HL-60/S4 treated with phorbol 12-myristate 13-acetate at 8.2 ng/mL for 4 days and 3 days (cell line): Measurements from ENCODE around the gene MISP.
"Not testable (repeated sequence)": the region's sequence is repeated elsewhere in the genome, so short reads cannot be mapped to it uniquely, and the experiment has no call there.

Source experiments
- in situ Hi-C: fragments of 300-500 bp; cut with MboI; formaldehyde crosslinking; loops from 2 replicates; pipeline ENCODE4 v1.15.0; 2022; ENCODE audit warnings: low sequenced_read_pairs

The MISP gene

DNA sequence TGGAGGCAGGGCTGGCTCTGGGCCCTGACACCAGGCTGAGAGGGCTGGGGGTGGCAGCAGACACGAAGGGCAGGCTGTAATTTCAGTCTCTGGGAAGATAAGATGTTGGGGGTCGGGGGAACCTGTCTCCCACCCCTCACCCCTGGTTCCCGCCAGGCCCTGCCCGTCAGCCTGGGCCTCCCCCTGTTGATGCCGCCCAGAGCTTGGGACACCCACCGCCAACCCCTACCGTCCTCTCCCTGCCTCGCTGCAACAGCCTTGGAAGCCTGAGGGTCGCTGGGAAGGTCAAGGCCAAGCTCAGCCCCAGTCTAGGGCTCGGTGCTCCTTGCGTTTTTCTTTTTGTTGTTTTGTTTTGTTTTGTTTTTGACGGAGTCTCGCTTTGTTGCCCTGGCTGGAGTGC is 27.7 kb upstream of the MISP start:
- in situ Hi-C loops = no loop called here

DNA sequence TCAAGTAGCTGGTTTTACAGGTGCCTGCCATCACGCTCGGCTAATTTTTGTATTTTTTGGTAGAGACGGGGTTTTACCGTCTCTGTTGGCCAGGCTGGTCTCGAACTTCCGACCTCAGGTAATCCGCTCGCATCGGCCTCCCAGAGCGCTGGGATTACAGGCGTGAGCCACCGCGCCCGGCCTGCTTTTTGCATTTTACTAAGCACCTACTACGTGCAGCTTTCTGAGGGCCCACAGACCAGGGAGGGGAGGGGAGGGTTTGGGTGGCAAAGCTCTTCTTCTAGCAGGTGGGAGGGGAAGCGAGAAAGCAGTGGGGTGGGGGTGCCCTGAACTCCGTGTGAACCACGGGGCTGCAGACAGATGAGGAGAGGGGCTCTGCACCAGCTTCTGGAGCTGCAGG is 27.2 kb upstream of the MISP start:
- in situ Hi-C loops = no loop called here

DNA sequence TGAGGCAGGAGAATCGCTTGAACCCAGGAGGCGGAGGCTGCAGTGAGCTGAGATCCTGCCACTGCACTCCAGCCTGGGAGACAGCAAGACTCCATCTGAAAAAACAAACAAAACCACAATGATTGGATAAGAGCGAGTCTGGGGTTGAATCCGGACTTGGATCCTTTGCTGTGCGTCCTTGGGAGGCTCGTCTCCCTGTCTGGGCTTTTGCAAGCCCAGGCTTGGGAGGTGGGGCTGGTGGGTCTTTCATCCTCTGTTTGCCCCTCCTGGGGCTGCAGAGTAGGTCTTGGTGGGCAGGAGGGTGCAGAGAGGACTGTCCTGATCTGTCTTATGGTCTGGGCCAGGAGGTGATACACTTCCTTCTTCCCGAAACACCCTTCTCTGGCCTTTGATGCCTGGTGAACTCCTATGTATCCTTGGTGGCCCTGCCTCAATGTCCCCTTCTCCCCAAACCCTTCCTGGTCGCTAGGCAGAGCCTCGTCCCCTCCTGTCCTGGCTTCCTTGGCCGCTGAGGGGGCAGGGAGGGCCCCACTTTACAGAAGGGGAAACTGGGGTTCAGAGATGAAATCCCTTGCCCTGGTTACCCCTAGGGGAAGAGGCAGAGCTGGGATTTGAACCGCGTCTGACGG is 25.3 kb upstream of the MISP start:
- in situ Hi-C loops = no loop called here

DNA sequence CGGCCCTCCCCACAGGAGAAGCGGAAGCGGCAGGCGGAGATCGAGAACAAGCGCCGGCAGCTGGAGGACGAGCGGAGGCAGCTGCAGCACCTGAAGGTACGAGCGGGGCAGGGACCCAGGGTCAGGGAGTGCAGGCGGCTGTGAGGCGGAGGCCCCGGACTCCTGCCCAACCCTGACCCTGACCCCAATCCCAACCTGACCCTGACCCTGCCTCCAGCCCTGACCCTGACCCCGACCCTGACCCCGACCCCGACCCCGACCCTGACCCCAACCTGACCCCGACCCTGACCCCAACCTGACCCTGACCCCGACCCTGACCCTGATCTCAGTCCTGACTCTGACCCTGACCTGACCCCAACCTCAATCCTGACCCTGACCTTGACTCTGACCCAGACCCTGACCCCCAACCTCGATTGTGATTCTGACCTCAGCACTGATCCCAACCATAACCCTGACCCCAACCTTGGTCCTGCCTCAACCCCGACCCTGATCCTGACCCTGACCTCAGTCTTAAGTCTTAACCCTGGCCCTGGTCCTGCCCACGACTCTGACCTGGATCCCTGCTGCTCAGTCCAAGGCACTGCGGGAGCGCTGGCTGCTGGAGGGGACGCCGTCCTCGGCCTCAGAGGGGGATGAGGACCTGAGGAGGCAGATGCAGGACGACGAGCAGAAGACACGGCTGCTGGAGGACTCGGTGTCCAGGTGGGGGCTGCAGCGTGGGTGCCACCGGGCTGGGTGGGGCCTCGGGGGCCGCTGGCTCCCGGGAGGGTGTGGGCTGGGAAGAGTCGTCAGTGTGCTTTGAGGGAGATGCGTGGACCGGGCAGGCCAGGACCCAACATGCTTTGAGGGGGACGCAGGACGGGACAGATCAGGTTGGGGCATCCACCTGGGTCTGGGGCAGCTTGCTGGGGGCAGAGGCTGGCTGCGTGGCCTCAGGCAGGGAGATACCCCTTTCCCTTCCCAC is 23.6 kb upstream of the MISP start:
- in situ Hi-C loops = no loop called here

DNA sequence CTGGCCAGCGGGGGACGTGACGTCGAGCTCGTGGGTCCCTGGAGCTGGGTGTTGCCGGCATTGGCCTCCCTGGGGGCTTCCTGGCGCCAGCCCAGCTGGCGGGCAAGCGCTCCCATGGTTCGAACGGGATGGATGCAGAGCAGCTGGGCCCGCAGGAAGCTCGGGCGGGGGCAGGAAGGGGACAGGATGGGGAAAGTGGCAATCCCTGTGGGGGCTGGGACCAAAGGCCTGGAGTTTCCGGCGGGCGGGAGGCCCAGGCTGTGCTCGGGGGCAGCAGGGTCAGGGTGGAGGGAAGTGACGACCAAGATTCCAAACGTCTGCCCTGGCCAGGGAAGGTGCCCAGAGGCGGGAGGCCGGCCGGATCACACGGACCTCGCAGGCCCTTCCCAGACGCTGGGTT is 22.9 kb upstream of the MISP start:
- in situ Hi-C loops = no loop called here

DNA sequence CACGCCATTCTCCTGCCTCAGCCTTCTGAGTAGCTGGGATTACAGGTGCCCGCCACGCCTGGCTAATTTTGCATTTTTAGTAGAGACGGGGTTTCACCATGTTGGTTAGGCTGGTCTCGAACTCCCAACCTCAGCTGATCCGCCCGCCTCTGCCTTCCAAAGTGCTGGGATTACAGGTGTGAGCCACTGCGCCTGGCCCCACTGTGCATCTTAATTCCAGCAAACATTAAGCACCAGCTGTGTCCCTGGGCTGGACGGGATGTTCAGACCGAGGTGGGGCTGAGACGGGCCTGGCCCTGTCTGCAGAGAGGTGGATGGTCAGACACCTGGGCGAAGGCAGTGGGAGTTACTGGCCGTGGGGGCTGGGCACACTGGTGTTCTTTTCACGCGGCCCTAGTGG is 21.3 kb upstream of the MISP start:
- in situ Hi-C loops = not testable (repeated sequence)

DNA sequence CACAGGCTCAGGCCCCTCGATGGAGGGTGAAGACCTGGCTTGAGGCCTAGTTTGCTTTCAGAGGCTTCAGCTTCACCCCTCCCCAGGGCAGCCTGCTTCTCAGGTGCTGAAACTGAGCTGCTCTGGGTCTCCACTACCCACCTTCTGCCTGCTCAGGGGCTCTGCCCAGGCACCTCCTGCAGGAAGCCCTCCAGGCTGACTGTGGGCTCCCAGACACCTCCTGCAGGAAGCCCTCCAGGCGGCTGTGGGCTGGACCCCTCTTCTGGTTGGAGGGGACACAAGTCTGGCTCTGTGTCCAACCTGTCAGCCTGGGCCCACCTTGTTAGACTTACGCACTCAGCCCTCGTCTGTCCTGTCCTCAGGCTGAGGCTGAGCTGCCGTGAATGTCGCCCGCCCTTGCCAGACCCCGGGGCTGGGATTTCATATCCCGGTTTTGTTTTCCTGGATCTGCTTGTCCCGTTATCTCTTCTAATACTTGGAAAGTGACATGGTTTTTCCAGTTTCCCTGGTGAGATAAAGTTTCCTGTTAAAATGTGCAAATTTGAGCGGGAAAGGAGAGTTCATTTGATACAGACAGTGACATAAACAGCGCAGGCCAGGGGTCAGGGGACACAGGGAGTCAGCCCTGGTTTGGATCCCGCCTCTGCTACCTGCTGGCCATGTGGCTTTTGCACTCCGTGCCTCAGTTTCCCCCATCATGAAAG is 20.8 kb upstream of the MISP start:
- in situ Hi-C loops = no loop called here

DNA sequence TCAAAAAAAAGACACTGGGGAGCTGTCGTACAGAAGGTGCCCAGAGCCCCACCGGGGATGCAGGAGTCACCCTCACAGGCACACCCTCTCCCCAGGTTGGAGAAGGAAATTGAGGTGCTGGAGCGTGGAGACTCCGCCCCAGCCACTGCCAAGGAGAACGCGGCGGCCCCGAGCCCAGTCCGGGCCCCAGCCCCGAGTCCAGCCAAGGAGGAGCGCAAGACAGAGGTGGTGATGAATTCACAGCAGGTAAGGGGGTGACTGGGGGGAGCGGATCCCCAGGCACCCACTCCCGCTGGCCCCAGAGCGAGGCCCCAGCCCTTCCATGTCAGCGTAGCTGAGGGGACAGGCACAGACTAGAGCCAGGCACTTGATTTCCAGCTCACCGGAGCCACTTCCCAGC is 19.9 kb upstream of the MISP start:
- in situ Hi-C loops = no loop called here

DNA sequence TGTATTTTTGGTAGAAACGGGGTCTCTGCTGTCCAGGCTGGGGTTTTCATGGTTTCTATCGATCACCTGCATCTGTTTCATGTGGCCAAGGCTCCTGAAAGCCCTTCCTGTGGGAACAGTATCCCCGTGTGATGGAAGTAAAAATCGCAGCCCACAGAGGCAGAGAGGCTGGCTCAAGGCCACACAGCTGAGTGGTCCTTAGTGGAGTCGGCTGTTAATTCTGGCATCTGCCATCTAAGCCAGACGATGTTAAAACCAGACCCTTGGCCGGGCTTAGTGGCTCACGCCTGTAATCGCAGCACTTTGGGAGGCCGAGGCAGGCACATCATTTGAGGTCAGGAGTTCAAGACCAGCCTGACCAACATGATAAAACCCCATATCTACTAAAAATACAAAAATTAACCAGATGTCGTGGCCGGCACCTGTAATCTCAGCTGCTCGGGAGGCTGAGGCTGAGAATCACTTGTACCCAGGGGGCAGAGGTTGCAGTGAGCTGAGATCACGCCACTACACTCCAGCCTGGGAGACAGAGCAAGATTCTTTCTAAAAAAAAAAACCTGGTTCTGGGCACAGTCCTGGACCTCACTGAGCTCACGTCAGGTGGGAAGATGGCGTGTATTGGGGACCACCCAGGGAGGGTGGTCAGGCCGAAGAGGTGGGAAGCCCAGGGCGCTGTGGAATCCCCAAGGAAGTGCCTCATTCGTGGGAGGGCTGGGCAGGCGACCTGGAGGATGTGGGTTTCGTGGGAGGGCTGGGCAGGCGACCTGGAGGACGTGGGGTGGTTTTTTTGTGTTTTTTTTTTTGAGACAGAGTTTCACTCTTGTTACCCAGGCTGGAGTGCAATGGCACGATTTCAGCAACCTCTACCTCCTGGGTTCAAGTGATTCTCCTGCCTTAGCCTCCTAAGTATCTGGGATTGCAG is 18.5 kb upstream of the MISP start:
- in situ Hi-C loops = no loop called here

DNA sequence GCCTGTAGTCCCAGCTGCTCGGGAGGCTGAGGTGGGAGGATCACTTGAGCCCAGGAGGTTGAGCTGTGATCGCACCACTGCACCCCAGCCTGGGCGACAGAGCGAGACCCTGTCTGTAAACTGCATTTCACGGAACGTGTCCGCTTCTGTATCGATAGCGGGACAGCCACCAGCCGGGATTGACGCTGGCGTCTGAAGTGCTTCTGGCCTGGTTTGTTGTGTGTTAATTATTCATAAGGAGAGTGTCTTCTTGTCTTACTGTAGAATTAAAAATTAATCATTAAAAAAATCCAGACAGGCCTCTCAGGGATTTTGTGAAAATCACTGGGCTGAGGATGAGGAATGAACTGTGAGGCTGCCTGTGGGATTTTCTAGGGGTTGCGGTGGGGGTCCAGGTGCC is 16.2 kb upstream of the MISP start:
- in situ Hi-C loops = no loop called here

DNA sequence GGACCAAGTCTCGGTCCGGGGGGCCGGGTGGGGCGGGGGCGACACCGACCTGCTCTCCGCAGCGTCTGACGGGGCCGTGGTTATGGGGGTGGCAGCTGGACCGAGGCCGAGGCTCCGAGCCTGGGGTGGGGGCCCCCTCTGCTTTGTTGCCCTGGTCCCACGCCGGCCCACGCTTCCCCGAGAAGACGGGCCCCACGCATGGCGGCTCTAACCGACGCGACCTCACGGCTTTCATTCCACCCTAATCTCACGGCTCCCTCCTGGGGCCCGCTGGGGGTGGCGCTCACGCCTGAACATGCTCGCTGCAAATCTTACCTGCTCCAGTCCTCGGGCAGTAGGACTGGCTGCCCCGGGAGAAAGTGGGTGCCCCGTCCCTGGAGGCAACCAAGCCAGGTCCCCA is 14.8 kb upstream of the MISP start:
- in situ Hi-C loops = no loop called here

DNA sequence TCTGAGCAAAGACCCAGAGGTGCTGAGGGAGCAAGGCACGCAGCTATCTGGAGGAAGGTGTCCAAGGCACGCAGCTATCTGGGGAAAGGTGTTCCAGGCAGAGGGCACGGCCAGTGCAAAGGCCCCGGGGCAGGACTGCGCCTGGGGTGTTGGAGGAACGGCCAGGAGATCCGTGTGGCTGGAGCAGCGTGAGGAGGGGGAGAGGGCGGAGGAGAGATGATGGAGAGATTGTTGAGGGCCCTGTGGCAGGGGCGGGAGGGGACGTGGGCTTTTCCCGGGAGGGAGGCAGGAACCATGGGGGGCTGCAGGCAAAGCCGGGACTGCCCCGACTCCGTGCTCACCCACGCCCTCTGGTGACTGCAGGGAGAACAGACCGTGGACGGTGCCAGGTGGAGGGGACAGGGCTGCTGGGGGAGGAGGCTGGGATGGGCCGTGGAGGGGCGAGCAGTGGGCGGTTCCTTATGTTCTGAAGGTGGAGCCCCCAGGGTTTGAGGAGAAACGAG is 13.3 kb upstream of the MISP start:
- in situ Hi-C loops = no loop called here

DNA sequence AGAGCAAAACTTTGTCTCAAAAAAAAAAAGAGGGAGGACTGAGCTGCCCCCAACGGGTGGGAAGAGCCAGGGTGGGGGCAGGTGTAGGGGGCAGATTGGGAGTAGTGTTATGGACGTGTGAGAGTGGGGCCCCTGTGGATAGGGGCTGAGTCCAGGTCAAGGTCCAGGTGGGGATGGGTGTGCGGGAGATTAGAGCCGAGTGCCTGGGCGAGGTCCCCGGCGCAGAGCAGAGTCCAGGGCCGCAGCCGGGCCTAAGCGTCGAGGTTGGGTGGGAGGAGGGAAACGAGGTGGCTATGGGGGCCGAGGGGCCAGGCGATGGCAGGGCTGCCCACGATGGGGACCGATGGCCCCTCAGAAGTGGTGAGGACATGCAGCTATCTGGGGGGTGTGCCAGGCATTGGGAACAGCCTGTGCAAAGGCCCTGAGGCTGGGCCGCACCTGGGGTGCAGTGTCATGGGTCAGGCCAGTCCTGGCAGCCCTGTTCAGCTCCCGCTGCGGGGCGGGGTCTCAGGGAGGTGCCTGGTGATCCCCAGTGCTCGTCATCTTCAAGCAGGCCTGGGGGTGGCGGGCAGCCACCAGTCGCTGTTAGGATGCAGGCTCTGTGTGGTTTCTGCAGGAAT is 12.3 kb upstream of the MISP start:
- in situ Hi-C loops = no loop called here

DNA sequence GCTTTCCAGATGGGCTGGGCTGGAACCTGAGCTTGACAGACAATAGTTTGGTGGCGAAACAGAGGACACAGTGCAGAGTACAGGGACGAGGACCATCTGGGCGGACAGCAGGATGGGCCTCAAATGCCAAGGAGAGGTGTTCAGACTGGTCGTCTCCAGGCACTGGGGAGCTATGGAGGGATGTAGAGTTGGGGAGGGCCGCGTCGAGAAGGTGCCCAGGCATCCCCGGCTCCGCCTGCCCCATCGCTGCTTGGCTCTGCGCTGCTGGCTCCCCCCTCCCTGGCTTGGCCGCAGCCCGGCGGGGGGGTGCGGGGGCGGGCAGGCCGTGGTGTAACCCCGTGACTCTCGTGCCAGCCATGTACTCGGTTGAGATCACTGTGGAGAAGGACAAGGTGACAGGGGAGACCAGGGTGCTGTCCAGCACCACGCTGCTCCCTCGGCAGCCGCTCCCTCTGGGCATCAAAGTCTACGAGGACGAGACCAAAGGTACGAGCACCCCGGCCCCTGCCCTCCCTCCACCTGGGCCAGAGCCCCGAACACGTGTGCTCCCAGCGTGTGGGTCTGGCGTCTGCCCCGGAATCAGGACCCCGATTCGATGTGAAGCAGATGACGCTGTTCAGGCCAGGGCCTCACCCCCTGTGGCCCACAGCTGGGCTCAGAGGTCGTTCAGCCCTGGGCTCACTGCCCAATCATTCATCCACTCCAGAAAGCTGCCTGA is 10.8 kb upstream of the MISP start:
- in situ Hi-C loops = no loop called here

DNA sequence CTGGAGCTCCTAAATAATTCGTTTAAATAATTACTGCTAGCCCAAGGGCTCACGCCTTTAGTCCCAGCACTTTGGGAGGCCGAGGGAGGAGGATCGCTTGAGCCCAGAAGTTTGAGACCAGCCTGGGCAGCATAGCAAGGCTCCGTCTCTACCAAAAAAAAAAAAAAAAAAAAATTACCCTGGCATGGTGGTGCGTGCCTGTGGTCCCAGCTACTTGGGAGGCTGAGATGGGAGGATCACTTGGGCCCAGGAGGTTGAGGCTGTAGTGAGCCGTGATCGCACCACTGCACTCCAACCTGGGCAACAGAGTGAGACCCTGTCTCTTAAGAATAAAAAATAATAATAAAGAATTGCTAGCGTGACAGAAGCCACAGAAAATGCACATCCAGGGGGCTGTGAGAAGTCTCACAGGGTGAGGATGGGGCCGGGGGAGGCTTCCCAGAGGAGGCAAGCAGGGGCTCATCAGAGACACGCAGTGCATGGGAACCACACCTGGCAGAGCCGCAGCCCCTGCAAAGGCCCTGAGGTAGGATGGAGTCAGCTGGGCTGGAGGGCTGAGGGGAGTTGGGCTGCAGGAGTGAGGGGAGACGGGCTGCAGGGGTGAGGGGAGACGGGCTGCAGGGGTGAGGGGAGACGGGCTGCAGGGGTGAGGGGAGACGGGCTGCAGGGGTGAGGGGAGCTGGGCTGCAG is 10.0 kb upstream of the MISP start:
- in situ Hi-C loops = not testable (repeated sequence)

DNA sequence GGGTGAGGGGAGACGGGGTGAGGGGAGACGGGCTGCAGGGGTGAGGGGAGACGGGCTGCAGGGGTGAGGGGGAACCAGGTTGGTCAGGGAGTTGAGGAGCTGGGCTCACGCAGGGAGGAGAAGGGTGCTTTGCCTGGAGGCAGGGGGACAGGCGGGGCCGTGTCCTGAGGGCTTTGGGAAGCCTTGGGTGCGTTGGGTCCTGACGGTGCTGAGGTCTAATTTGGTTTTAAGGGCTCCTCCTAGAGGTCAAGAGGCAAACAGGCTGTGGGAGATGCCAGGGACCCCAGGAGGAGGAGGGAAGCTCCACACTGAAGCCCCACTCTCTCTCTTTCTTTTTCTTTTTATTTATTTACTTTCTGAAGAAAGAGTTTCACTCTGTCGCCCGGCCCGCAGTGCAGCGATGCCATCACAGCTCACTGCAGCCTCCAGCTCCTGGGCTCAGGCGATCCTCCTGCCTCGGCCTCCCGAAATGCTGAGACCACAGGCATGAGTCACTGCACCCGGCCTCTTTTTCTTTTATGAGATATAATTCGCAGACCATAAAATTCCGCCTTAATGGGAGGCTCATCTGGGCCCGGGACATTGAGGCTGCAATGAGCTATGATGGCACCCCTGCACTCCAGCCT is 9.3 kb upstream of the MISP start:
- in situ Hi-C loops = no loop called here

DNA sequence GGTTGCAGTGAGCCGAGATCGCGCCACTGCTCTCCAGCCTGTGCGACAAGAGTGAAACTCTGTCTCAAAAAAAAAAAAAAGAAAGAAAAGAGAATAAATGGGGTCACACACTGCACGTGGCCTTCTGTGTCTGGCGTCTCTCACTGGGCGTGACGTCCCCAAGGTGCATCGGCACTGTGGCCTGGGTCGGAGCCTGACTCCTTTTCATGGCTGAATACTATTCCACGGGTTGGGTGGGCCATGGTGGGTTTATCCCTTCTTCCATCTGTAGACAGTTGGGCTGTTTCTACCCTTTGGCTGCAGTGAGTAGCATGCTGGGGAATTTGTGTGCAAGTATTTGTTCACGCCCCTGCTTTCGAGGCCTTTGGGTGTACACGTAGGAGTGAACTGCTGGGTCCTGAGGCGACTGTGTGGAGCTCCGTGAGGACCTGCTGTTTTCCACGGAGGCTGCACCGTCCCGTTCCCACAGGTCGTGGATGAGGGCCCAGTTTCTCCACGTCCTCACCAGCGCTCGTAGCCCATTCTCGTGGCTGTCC is 8.3 kb upstream of the MISP start:
- in situ Hi-C loops = no loop called here

DNA sequence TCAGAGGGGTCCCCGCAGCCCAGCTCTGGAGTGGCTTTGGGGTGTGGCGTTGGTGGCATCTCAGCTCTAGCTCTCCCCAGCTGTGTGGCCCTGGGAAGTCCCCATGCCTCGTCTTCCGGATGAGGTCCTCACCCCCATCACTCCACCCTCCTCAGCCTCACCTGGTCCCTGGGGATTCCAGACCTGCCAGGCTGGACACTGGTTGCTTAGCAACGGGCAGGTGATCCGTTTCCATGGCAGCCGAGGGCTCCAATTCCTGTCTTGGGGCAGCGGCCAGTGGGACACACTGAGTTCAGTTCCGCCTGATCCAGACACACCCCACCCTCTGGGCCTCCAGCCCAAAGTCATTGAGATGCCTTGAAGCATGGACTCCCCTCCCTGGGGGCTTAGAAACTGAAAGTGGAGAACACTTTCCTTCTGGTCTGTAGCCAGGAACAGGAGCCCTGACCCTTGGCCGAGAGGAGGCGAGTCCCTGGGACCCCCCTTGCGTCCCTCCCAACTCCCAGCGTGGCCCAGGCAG is 7.7 kb upstream of the MISP start:
- in situ Hi-C loops = no loop called here
